Pons (tissue), 1 donor: ENCODE data around the gene SDF2.
"Not testable (repeated sequence)": the region's sequence is repeated elsewhere in the genome, so short reads cannot be mapped to it uniquely, and the experiment has no call there.

ENCODE experiments used
- DNase-seq: peaks from one replicate; pipeline ENCODE4 v3.0.0-alpha.2; 2016; ENCODE audit warnings: low spot score

The SDF2 gene

GRCh38 chr17:28626818-28627217 lies 34.9 kb downstream of the SDF2 start:
- no peak for DNase-seq

- no peak for DNase-seq
Measured at GRCh38 chr17:28624148-28624547, 37.6 kb downstream of the SDF2 start.

- DNase-seq: peak; percentile 32
Measured at GRCh38 chr17:28623696-28624095, 38.0 kb downstream of the SDF2 start.

DNA sequence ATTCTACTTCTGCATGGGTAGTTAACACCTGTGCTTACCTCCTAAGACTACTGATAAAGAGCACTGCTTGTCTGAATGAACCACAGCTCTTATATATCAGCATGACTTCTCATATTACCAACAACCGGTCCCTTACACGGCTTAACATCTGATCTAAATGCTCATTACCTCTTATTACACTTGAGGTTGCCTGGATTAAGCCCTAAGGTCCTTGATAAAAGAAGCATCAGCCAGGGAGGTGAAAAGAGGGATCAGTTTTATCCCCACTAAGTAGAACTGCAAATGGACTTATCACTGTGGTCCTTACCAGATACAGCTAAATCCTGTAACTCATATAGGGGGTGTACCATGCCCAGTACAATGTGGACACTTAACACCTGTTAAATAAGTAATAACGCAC lies 39.5 kb downstream of the SDF2 start:
- DNase-seq: no peak

GRCh38 chr17:28620010-28620409 lies 41.7 kb downstream of the SDF2 start:
- no peak for DNase-seq

GRCh38 chr17:28618464-28618863 lies 43.2 kb downstream of the SDF2 start:
- DNase-seq: no peak

DNA sequence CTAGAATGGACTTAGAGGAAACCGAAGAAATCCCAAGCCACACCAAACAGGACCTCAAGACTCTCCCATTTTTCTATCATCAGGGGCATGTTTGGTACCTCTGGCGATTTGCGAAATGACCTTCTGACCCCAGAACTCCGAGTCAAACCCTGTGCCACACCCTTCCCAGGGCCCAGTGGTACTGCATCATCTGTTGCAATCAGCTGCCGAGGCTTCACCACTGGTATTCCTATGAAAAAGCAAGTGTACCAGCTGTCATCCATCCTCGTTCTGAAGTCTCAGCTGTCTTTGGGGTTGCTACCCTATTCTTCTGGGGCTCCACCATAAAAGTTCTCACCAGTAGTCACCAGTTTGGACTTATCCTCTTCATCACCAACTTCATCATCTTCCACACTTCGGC lies 45.4 kb downstream of the SDF2 start:
- DNase-seq: no peak

GRCh38 chr17:28615260-28615940 lies 46.3 kb downstream of the SDF2 start:
- no peak for DNase-seq

DNA sequence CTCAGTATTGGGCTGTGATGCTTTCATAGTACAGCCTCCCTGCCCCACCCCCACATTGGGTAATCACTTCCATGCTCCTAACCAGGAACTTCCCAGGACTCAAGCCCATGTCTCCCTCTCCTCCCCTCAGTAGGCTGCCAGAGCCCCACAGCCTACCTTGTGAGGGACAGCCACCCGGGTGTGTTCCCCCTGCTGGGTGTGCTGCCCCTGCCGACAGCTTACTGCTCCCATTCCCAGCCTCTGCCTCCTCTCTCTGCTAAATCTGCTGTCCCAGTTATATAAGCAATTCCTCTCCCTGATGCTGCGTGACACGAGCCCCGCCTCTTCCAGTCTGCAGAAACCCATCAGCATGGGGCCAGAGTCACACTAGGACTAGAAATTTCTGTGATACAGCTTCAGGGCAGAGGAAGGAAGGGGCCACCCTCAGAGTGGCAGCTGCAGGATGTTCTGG lies 47.8 kb downstream of the SDF2 start, which contains the start of gene RSKR:
Gene RSKR, minus strand, starts transcription at position 255 of the 451 bp plus-strand sequence. Its CDS starts 24 bp downstream, at position 231.
- DNase-seq: no peak

- peak; percentile 58 for DNase-seq
Measured at GRCh38 chr17:28612936-28613872, 48.5 kb downstream of the SDF2 start.

DNA sequence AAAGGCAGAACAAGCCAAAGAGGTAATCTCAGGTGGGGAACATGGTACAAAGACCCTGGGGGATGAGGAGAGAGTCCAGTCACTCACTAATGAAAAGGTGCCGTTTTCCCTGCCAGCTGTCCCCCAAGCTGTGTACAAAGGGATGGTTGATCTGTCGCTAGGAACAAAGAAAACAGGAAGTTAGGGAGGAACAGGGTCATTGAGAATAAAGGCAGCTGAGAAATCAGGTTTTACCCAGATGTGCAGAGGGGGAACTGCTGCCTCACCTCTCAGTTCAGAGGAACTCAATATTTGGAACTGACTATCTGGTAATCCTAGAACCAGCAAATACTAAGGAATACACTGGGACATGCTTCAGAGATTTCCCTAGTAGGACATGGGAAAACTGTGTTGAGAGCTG lies 49.2 kb downstream of the SDF2 start:
- no peak for DNase-seq

GRCh38 chr17:28610376-28610775 lies 51.3 kb downstream of the SDF2 start:
- no peak for DNase-seq

DNA sequence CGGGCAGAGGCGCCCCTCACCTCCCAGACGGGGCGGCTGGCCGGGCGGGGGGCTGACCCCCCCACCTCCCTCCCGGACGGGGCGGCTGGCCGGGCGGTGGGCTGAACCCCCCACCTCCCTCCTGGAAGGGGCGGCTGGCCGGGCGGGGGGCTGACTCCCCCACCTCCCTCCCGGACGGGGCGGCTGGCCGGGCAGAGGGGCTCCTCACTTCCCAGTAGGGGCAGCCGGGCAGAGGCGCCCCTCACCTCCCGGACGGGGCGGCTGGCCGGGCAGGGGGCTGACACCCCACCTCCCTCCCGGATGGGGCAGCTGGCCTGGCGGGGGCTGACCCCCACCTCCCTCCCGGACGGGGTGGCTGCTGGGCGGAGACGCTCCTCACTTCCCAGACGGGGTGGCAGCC lies 57.7 kb downstream of the SDF2 start:
- not testable (repeated sequence) for DNase-seq

- DNase-seq: peak; percentile 49
Measured at GRCh38 chr17:28599311-28600184, 62.2 kb downstream of the SDF2 start.

GRCh38 chr17:28598799-28599310 lies 62.9 kb downstream of the SDF2 start, which contains the start of gene SPAG5:
SPAG5 (minus strand) TSS chr17:28599025; CDS start chr17:28598946, 79 bp downstream.
- peak; percentile 88 for DNase-seq

DNA sequence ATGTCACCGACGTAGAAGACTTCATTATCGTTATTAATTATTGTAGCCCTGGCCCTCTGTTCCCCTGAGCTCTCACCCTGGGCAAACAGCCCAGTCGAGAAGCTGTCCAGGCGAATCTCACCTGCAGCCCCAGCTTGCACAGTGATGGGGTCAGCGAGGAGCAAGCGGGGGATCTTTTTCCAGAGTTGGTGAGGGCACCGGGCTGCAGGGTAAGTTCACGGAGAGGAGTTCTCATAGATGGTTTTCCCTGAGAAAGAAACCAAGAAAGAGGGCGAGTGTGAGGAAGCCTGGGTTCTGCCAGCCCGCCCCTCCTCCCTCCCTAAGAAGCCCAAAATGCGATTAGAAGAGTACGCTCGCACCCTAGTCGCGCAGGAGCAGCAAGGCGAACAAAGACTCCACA lies 63.3 kb downstream of the SDF2 start:
- DNase-seq: no peak
